A673 (cell line): ENCODE measurements around the gene CAMKK2. TPM values are rescaled to one million over a fixed set of nuclear protein-coding genes. Genes with fewer than 3 reads are reported as not detected.
"Not testable (repeated sequence)": the region's sequence is repeated elsewhere in the genome, so short reads cannot be mapped to it uniquely, and the experiment has no call there.

Experiments
- BruUV-seq: library from RNA; stranded (reverse); fragments of 400-500 nt; replicated peaks from 2 replicates; lab custom pipeline; 2021; lab: Mats Ljungman, UMichigan
- CTCF ChIA-PET: fragments of 300-600 bp; sonication (Branson Sonifier 250); formaldehyde crosslinking; loops from one replicate; lab custom pipeline; 2022; ENCODE audit warnings: antibody characterized with exemption; lab: Charles Lee
- POLR2A ChIA-PET: fragments of 300-600 bp; sonication (Branson Sonifier 250); formaldehyde crosslinking; loops from one replicate; lab custom pipeline; 2022; ENCODE audit warnings: antibody characterized with exemption; ENCODE audit not compliant: low non-redundant PET; lab: Charles Lee
- DNase-seq: peaks from one replicate; pipeline ENCODE4 v3.0.0-alpha.2; 2015; ENCODE audit warnings: low spot score
- H3K27ac ChIP-seq: fragments of 200-600 bp; sonication (generic); 2 replicates; pipeline ENCODE4 v1.5.1; 2016; ENCODE audit warnings: mixed run types, low read depth, mild to moderate bottlenecking, mixed read lengths, antibody characterized with exemption, low read length; ENCODE audit not compliant: poor library complexity, severe bottlenecking
- H3K27me3 ChIP-seq: fragments of 200-600 bp; sonication (generic); replicated peaks from 2 replicates; pipeline ENCODE4 v1.6.1; 2017; ENCODE audit warnings: mixed run types, low read depth, mild to moderate bottlenecking, mixed read lengths, antibody characterized with exemption, low read length; ENCODE audit not compliant: insufficient read depth, poor library complexity
- H3K36me3 ChIP-seq: fragments of 200-600 bp; sonication (generic); 2 replicates; pipeline ENCODE4 v1.6.1; 2016; ENCODE audit warnings: mixed run types, mild to moderate bottlenecking, mixed read lengths, antibody characterized with exemption, low read length; ENCODE audit not compliant: insufficient read depth, poor library complexity, severe bottlenecking
- H3K4me1 ChIP-seq: fragments of 200-600 bp; sonication (generic); 2 replicates; pipeline ENCODE4 v1.6.1; 2017; ENCODE audit warnings: mixed run types, mild to moderate bottlenecking, mixed read lengths, antibody characterized with exemption, low read length; ENCODE audit not compliant: insufficient read depth, poor library complexity, severe bottlenecking
- H3K4me3 ChIP-seq: fragments of 200-600 bp; sonication (generic); 2 replicates; pipeline ENCODE4 v1.5.1; 2016; ENCODE audit warnings: low read depth, mixed run types, mild to moderate bottlenecking, mixed read lengths, low read length; ENCODE audit not compliant: poor library complexity, severe bottlenecking
- H3K9me3 ChIP-seq: fragments of 200-600 bp; sonication (generic); 2 replicates; pipeline ENCODE4 v1.6.1; 2016; ENCODE audit warnings: mixed run types, low read depth, mild to moderate bottlenecking, mixed read lengths, antibody characterized with exemption, low read length; ENCODE audit not compliant: poor library complexity, severe bottlenecking
- EZH2 ChIP-seq: fragments of 200-600 bp; sonication (generic); IDR thresholded peaks from 2 replicates; pipeline ENCODE4 v1.6.1; 2017; ENCODE audit warnings: borderline replicate concordance, low read depth, mild to moderate bottlenecking, mixed read lengths, antibody characterized with exemption, low read length; ENCODE audit not compliant: poor library complexity, severe bottlenecking
- intact Hi-C: fragments of 100-400 bp; cut with micrococcal nuclease; formaldehyde crosslinking; loops from one replicate; pipeline ENCODE4 v1.10.0; 2022; ENCODE audit not compliant: unreplicated experiment
- total RNA-seq: library from RNA; stranded (reverse); gene quantifications from 2 replicates; pipeline ENCODE4 v1.2.3, GENCODE V29; 2021
- TF ChIP-seq, protein P1 (sequence below): fragments of 300-800, 200-600 bp; sonication (generic); conservative IDR thresholded peaks from 2 replicates; pipeline ENCODE4 v1.5.1; 2017; ENCODE audit warnings: low read depth, mild to moderate bottlenecking, antibody characterized with exemption, low read length, moderate library complexity, mixed read lengths

CAMKK2 gene
- total RNA-seq, 1 experiment from 2014 or later = 33.0 TPM

DNA sequence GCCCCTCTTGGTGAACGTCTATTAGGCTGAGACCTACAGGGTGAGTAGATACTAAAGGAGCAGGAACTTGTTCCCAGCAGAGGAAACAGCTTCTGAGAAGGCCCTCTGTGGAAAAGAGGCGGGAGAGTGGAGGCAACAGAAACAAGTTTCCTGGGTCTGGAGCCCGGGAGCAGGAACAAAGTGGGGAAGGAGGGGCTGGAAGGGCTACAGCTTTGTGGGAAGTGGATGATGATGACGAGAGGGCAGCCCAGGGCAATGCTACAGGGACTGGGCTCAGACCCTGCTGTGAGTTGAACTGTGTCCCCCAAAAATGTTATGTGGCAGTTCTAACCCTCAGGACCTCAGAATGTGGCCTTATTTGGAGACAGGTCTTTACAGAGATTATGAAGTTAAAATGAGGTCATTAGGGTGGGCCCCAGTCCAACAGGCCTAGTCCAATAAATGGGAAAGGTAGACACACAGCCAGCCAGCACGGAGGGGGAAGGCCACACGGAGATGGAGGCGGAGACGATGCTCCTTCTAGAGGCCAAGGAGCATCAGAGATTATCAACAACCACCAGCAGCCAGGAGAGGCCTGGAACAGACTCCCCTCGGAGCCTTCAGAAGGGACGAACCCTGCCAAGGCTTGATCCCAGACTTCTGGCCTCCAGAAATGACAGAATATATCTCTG lies 14.3 kb downstream of the CAMKK2 start:
- H3K27me3 ChIP-seq = no peaks in the 10 kb centered on the region
- H3K27ac ChIP-seq = no peak overlapping the region
- intact Hi-C loops = no loop called here
- CTCF ChIA-PET = no interaction called here
- DNase-seq = no peak
- BruUV-seq = no TSS peak
- H3K4me3 ChIP-seq = no peak overlapping the region
- no peaks in the 10 kb centered on the region for H3K4me1 ChIP-seq
- TF ChIP-seq, protein P1, sequence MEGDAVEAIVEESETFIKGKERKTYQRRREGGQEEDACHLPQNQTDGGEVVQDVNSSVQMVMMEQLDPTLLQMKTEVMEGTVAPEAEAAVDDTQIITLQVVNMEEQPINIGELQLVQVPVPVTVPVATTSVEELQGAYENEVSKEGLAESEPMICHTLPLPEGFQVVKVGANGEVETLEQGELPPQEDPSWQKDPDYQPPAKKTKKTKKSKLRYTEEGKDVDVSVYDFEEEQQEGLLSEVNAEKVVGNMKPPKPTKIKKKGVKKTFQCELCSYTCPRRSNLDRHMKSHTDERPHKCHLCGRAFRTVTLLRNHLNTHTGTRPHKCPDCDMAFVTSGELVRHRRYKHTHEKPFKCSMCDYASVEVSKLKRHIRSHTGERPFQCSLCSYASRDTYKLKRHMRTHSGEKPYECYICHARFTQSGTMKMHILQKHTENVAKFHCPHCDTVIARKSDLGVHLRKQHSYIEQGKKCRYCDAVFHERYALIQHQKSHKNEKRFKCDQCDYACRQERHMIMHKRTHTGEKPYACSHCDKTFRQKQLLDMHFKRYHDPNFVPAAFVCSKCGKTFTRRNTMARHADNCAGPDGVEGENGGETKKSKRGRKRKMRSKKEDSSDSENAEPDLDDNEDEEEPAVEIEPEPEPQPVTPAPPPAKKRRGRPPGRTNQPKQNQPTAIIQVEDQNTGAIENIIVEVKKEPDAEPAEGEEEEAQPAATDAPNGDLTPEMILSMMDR = no peak
- no peak for TF ChIP-seq EZH2
- no peaks in the 10 kb centered on the region for H3K36me3 ChIP-seq
- H3K9me3 ChIP-seq = no peaks in the 10 kb centered on the region
- POLR2A ChIA-PET = no interaction called here

DNA sequence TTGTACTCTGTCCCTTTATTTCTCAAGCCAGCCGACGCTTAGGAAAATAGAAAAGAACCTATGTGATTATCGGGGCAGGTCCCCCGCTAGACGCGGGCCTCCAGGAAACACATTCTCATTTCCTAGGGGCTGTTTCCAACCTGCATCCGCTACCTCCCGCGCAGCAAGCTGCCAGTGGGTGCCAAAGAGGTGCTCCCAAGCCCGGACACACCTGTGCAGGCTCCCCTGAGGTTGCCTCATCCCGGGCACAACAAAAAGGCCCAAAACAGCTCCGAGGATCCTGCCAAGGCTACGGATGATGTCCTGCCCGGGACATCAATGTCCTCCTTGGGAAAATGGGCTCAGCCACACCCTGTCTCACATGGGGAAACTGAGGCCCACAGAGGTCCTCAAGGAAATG lies 15.4 kb downstream of the CAMKK2 start:
- intact Hi-C loops, BruUV-seq, CTCF ChIA-PET, POLR2A ChIA-PET, H3K27ac ChIP-seq, H3K4me3 ChIP-seq, DNase-seq, H3K9me3 ChIP-seq, H3K36me3 ChIP-seq, H3K27me3 ChIP-seq, H3K4me1 ChIP-seq: not testable (repeated sequence)

GRCh38 chr12:121280531-121280930 lies 16.0 kb downstream of the CAMKK2 start:
- H3K9me3 ChIP-seq, intact Hi-C loops, H3K4me3 ChIP-seq, H3K4me1 ChIP-seq, POLR2A ChIA-PET, H3K27me3 ChIP-seq, DNase-seq, H3K27ac ChIP-seq, BruUV-seq, H3K36me3 ChIP-seq, CTCF ChIA-PET: not testable (repeated sequence)

DNA sequence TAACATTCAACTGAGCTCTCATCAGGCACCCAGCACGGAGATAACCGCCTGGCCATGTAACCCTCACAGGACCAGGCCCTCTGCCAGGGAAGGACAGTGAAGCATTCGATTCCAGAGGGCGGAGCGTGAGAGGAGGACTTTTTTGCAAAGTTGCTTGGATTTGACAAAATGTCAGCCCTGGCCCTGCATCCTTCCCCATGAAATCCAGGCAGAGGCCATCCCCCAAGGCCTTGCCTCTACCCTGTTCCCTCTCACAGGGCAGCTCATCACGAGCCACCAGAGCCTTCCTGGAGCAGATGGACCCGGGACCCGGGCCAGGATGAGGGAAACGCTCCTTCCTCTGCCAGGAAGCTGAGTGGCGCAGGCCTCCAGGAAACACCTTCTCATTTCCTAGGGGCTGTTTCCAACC lies 17.0 kb downstream of the CAMKK2 start:
- Histone ChIP-seq H3K9me3 (no peaks in the 10 kb centered on the region), H3K4me1 (no peaks in the 10 kb centered on the region), H3K27ac (no peak overlapping the region), H3K36me3 (no peaks in the 10 kb centered on the region), H3K4me3 (no peak overlapping the region), H3K27me3 (no peaks in the 10 kb centered on the region)
- POLR2A ChIA-PET = no interaction called here
- no peak for DNase-seq
- CTCF ChIA-PET = no interaction called here
- intact Hi-C loops = no loop called here
- TF ChIP-seq EZH2 = no peak
- TF ChIP-seq, protein P1 = no peak
- no TSS peak for BruUV-seq
